ENCODE data around the gene EDARADD. TPM values are rescaled to one million over a fixed set of nuclear protein-coding genes. Genes with fewer than 3 reads are reported as not detected.
"Not testable (repeated sequence)": the region's sequence is repeated elsewhere in the genome, so short reads cannot be mapped to it uniquely, and the experiment has no call there.

Gene EDARADD
- polyA plus RNA-seq, 3 donors = 7.3 to 7.6 (median 7.5) TPM

- DNase-seq = no peak
These were observed 31.1 kb downstream of the EDARADD start for GRCh38 chr1:236425031-236425663.

GRCh38 chr1:236426215-236426614 is 32.1 kb downstream of the EDARADD start:
- no peak for DNase-seq

DNA sequence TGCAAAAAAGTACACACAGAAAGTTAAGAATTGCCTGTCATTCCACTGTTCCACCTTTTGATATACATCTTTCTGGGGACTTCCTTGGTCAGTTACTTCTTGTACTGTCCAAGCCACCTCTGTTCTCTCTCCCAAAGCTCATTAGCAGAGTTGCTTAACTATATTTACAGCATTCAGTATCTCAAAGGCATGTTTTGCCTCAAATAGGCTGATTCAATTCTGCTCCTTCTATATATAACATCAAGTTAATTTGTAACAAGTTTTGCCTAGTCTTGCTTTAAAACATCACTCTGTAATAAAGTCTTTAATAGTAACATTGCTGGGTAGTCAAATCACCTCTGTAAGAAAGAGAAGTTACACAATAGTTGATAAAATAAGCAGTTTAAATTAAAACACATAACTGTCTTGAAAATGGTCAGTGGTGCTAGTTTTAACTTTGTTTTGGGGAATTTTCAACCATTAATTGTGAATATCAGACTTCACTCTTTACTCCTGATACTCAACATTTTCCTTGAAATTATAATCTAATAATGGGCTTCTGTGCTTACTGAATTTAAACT is 35.7 kb downstream of the EDARADD start:
- DNase-seq = peak; percentile 3

GRCh38 chr1:236433819-236434315 is 39.8 kb downstream of the EDARADD start:
- DNase-seq = no peak

DNA sequence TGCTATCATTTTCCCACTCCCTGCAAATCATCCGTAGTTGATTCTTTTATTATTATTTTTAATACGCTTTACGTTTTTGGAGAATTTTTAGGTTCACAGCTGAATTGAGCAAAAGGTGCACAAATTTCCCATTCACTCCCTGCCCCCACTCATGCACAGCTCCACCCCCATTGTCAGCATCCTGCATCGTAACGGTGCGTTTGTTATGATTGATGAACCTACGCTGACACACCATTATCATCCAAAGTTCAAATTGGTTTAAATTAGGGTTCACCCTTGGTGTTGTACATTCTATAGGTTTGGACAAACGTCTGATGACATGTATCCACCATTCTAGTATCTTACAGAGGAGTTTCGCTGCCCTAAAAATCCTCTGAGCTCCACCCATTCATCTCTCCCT is 44.5 kb downstream of the EDARADD start:
- DNase-seq = no peak

DNA sequence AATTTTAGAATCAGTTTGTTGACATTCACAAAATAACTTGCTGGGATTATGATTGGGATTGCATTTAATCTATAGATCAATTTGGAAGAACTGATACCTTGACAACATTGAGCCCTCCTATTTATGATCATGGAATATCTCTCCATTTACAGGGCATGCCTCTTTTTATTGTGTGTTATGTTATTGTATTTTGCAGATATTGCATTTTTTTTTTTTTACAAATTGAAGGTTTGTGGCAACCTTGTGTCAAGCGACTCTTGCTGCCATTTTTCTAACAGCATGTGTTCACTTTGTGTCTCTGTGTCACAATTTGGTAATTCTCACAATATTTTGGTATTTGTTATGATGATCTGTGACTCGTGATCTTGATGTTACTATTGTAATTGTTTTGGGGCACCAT is 46.3 kb downstream of the EDARADD start:
- no peak for DNase-seq

- no peak for DNase-seq
These were observed 56.7 kb downstream of the EDARADD start for GRCh38 chr1:236450779-236451178.

- DNase-seq = no peak
These were observed 57.8 kb downstream of the EDARADD start for GRCh38 chr1:236451796-236452373.

GRCh38 chr1:236455243-236455642 is 61.2 kb downstream of the EDARADD start:
- no peak for DNase-seq

DNA sequence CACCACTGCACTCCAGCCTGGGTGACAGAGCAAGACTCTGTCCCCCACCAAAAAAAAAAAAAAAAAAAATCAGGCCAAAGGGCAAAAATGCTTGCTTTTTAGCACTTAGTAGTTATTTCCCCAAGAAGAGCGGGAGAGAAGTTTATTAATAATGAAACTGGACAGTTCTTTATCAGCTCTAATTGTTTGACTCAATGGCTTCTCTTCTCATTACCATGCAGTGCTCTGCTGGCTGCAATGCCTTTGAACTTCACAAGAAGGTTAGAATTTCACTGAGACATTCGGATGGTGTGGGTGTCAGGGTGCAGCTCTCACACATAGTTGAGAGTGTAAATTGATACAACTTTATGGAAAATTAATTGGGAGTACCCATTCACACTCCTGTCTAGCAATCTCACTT is 63.7 kb downstream of the EDARADD start:
- no peak for DNase-seq

GRCh38 chr1:236458996-236459395 is 64.9 kb downstream of the EDARADD start:
- no peak for DNase-seq

- no peak for DNase-seq
These were observed 66.0 kb downstream of the EDARADD start for GRCh38 chr1:236460103-236460502.

GRCh38 chr1:236464197-236464596 is 70.1 kb downstream of the EDARADD start:
- not testable (repeated sequence) for DNase-seq

GRCh38 chr1:236465231-236465958 is 71.3 kb downstream of the EDARADD start:
- no peak for DNase-seq

DNA sequence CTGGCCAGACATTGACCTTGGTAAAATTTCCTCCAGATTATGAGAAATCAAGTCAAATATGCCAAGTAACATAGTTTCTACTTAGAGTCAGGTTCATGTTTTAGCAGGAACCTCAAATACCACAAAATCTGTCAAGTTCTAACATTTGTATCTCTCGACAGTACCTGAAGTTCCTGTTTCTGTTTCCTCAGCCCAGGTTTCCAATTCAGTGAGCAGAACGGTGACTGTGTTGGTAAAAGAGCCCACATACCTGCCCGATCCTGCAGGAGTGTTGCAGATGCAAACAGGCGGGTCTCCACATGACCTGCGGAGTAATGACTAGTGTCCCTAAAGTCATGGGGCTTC is 71.8 kb downstream of the EDARADD start:
- no peak for DNase-seq

- no peak for DNase-seq
These were observed 73.2 kb downstream of the EDARADD start for GRCh38 chr1:236467327-236467641.

DNA sequence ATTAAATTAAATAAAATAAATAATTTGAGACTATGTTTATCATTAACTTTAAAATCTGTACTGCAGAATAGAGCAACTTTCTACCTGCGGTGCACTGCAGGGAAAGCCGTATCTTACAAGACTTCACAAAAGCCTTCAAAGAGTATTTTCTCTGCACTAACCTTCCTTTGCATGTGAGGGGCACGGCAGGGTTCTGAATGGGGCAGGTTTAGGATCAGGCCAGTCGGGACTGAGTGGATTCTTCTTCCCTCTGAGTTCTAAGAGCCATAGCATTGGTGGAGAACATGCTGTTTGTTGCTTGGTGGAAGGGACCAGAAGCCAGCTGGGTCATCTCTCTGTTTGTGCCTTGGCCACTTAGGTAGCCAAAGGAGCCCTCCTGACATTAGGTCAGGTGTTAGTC is 74.5 kb downstream of the EDARADD start:
- no peak for DNase-seq

DNA sequence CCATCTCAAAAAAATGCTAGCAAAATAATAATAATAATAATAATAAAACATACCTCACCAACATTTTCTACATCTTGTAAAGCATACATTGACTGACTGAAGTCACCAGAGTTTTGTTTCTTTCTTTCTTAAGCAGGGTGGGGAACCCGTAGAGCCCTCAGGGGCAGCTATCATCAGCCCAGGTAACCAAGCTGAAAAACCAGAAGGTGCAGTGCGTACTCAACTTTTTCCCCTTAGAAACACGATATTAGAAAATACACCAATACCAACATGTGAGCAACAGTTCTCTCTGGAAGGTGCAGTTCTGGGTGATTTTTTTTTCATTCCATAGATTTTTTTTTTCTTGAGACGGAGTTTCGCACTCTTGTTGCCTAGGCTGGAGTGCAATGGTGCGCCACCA is 75.4 kb downstream of the EDARADD start:
- DNase-seq = no peak

DNA sequence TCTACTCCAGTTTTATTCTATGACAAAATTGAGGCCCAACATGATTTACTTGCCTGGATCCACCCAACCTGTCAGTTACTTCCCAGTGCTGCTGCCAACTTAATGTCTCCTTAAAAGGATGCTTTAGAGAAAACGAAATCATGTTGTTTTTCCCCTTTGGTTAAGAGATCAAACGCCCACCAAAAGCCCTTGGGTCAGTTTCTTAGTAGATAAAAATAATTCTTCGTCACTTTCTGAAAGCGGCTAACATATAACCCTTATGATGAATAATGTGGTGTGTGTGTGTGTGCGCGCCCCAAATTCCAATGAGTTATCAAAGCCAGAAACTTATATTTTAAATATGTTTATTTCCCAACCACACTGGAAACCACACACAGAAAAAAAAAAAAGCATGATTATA is 77.0 kb downstream of the EDARADD start:
- DNase-seq = no peak

DNA sequence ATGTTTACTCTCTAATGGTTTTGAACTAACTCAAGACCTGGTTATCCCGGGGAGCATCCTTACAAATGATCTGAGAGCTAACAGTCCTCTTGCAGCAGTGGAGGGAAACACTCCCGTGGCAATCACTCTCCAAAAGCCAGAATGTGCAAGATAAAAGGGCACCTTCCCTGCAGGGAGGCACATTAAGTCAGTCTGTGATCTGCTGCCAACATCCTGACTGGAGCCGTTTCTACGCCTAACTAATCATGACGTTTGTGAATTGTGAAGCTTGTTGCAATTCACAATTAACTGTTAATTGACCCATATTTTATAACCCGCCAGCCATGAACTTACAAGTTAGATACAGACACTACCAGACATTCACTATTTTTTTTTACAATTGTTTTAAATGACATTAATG is 77.6 kb downstream of the EDARADD start:
- DNase-seq = no peak

DNA sequence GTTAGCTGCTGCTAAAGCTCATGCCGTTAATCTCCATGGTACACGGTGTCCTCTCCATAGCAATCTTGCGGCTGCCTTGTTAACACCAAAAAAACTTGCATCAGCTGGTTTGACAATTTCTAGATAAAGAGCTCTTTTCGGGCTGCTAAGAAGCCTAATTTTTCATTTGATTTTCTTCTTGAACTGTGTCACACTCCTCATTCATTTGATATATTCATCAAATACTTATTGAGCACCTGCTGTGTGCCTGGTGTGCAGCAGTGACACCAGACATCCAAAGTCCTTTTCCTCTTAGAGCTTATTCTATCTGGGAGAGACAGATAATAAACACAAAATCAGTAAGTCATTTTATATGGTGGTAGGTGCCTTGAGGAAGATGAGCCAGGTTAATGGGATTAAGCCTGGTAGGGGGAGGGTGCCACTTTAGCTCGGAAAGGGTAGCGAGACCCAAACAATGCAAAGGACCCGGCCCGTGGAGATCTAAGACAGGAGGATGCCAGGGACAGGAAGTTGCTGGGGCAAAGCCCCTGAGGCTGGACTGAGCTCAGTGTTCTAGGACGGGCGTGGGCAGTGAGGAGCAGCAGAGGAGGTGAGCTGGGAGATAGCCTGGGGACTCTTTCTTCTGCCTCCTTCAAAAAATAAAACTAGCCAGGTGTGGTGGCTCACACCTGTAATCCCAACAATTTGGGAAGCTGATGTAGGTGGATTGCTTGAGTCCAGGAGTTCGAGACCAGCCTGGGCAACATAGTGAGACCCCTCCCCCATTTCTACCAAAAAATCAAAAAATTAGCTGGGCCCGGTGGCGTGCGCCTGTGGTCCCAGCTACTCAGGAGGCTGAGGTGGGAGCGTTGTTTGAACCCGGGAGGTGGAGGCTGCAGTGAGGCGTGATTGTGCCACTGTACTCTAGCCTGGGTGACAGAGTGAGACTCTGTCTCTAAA is 79.0 kb downstream of the EDARADD start:
- DNase-seq = no peak

- DNase-seq = no peak
These were observed 81.9 kb downstream of the EDARADD start for GRCh38 chr1:236476019-236476418.
